Left kidney (tissue), 8 donors: ENCODE measurements around the gene CLDN25. TPM values are rescaled to one million over a fixed set of nuclear protein-coding genes. Genes with fewer than 3 reads are reported as not detected.
"Not testable (repeated sequence)": the region's sequence is repeated elsewhere in the genome, so short reads cannot be mapped to it uniquely, and the experiment has no call there.

Source experiments
- DNase-seq: peaks from one replicate; pipeline ENCODE4 v3.0.0-alpha.2; 2013
- long read RNA-seq, 8 donors: transcript quantifications; one replicate each; lab custom pipeline, GENCODE V29; 2026
- polyA plus RNA-seq: library from polyadenylated mRNA; unstranded; fragments of 120-200 nt; gene quantifications from one replicate; pipeline ENCODE4 v1.2.1, GENCODE V29; 2013; ENCODE audit not compliant: insufficient read length

The CLDN25 gene
- polyA plus RNA-seq: not detected
- long read RNA-seq, donor 1: 0 reads
- long read RNA-seq, donor 2: 0 reads
- long read RNA-seq, donor 3: 0 reads
- long read RNA-seq, donor 4: 0 reads
- long read RNA-seq, donor 5: 0 reads
- long read RNA-seq, donor 6: 0 reads
- long read RNA-seq, donor 7: 0 reads
- long read RNA-seq, donor 8: 0 reads

- no peak for DNase-seq
Observed at GRCh38 chr11:113779496-113779895, at the start of gene CLDN25. Gene CLDN25, plus strand, starts transcription at chr11:113779796. Its CDS starts 0 bp downstream, at chr11:113779796.

GRCh38 chr11:113730887-113731726 is 48.5 kb upstream of the CLDN25 start:
- peak; percentile 56 for DNase-seq

GRCh38 chr11:113732092-113732491 is 47.5 kb upstream of the CLDN25 start:
- no peak for DNase-seq

GRCh38 chr11:113736323-113736722 is 43.3 kb upstream of the CLDN25 start:
- no peak for DNase-seq

GRCh38 chr11:113752932-113753331 is 26.7 kb upstream of the CLDN25 start:
- no peak for DNase-seq

GRCh38 chr11:113760241-113760640 is 19.4 kb upstream of the CLDN25 start:
- no peak for DNase-seq

GRCh38 chr11:113763040-113763439 is 16.6 kb upstream of the CLDN25 start:
- DNase-seq: not testable (repeated sequence)

GRCh38 chr11:113764527-113765219 is 14.9 kb upstream of the CLDN25 start:
- DNase-seq: no peak

GRCh38 chr11:113771964-113772363 is 7.6 kb upstream of the CLDN25 start:
- DNase-seq: no peak

GRCh38 chr11:113773092-113773415 is 6.5 kb upstream of the CLDN25 start:
- DNase-seq: peak; percentile 0

GRCh38 chr11:113773416-113774173 is 6.0 kb upstream of the CLDN25 start, which contains the start of gene ZW10:
Gene ZW10, minus strand, starts transcription at chr11:113773692. Its CDS starts 26 bp downstream, at chr11:113773666.
- DNase-seq: peak; percentile 97

GRCh38 chr11:113774174-113774503 is 5.5 kb upstream of the CLDN25 start:
- DNase-seq: no peak

- DNase-seq: peak; percentile 1
Observed at GRCh38 chr11:113778111-113778910, 1.3 kb upstream of the CLDN25 start.

GRCh38 chr11:113781682-113782081 is 2.1 kb downstream of the CLDN25 start:
- DNase-seq: no peak

GRCh38 chr11:113782134-113782533 is 2.5 kb downstream of the CLDN25 start:
- DNase-seq: no peak

GRCh38 chr11:113789016-113789415 is 9.4 kb downstream of the CLDN25 start:
- DNase-seq: not testable (repeated sequence)

GRCh38 chr11:113789675-113790320 is 10.2 kb downstream of the CLDN25 start:
- DNase-seq: no peak

- peak; percentile 7 for DNase-seq
Observed at GRCh38 chr11:113796663-113797259, 17.2 kb downstream of the CLDN25 start.

GRCh38 chr11:113802621-113803020 is 23.0 kb downstream of the CLDN25 start:
- DNase-seq: no peak

GRCh38 chr11:113805640-113806039 is 26.0 kb downstream of the CLDN25 start:
- no peak for DNase-seq

- no peak for DNase-seq
Observed at GRCh38 chr11:113806406-113806805, 26.8 kb downstream of the CLDN25 start.
